Measurements from ENCODE around the gene MYO7B. TPM values are rescaled to one million over a fixed set of nuclear protein-coding genes. Genes with fewer than 3 reads are reported as not detected.

Gene MYO7B
- polyA plus RNA-seq, 4 donors = 14.2 to 28.9 (median 22.9) TPM

GRCh38 chr2:127632592-127633489, 97.4 kb downstream of the MYO7B start:
- no peak for DNase-seq (ENCODE audit: low read depth in 4 of 4, low spot score in 2 of 4)

- DNase-seq (ENCODE audit: low read depth in 4 of 4, low spot score in 2 of 4) = no peak
Observed at GRCh38 chr2:127633556-127634065, 98.1 kb downstream of the MYO7B start.

- no peak for DNase-seq (ENCODE audit: low read depth in 4 of 4, low spot score in 2 of 4)
Observed at GRCh38 chr2:127634066-127634617, 98.7 kb downstream of the MYO7B start.

GRCh38 chr2:127634626-127635379, 99.3 kb downstream of the MYO7B start:
- DNase-seq (ENCODE audit: low read depth in 4 of 4, low spot score in 2 of 4) = no peak

GRCh38 chr2:127635380-127636237, 100.1 kb downstream of the MYO7B start:
- DNase-seq (ENCODE audit: low read depth in 4 of 4, low spot score in 2 of 4) = no peak

GRCh38 chr2:127636248-127637235, 101.1 kb downstream of the MYO7B start:
- no peak for DNase-seq (ENCODE audit: low read depth in 4 of 4, low spot score in 2 of 4)

GRCh38 chr2:127637236-127637630, 101.8 kb downstream of the MYO7B start:
- DNase-seq (ENCODE audit: low read depth in 4 of 4, low spot score in 2 of 4) = no peak

GRCh38 chr2:127637725-127638252, 102.3 kb downstream of the MYO7B start:
- DNase-seq (ENCODE audit: low read depth in 4 of 4, low spot score in 2 of 4) = peak in 2 of 4 donors; percentile 42 to 56

GRCh38 chr2:127638361-127639110, 103.1 kb downstream of the MYO7B start:
- no peak for DNase-seq (ENCODE audit: low read depth in 4 of 4, low spot score in 2 of 4)

GRCh38 chr2:127639111-127639474, 103.6 kb downstream of the MYO7B start:
- no peak for DNase-seq (ENCODE audit: low read depth in 4 of 4, low spot score in 2 of 4)

GRCh38 chr2:127640082-127641072, 104.9 kb downstream of the MYO7B start:
- no peak for DNase-seq (ENCODE audit: low read depth in 4 of 4, low spot score in 2 of 4)

- no peak for DNase-seq (ENCODE audit: low read depth in 4 of 4, low spot score in 2 of 4)
Observed at GRCh38 chr2:127641133-127641532, 105.7 kb downstream of the MYO7B start.

GRCh38 chr2:127641846-127642507, 106.5 kb downstream of the MYO7B start:
- DNase-seq (ENCODE audit: low read depth in 4 of 4, low spot score in 2 of 4) = no peak

GRCh38 chr2:127642706-127643438, 107.4 kb downstream of the MYO7B start:
- no peak for DNase-seq (ENCODE audit: low read depth in 4 of 4, low spot score in 2 of 4)

- DNase-seq (ENCODE audit: low read depth in 4 of 4, low spot score in 2 of 4) = no peak
Observed at GRCh38 chr2:127643439-127644065, 108.1 kb downstream of the MYO7B start.

Measured in left renal cortex interstitium (tissue), 4 donors.